BE2C (cell line): ENCODE results near the gene CD8B.

Experiments used
- DNase-seq: peaks from one replicate; pipeline ENCODE4 v3.0.0-alpha.2; 2020
- H3K27me3 ChIP-seq: fragments of 250-450 bp; sonication (Bioruptor Pico); 2 replicates; pipeline ENCODE4 v1.5.1; 2020; ENCODE audit warnings: mild to moderate bottlenecking
- H3K36me3 ChIP-seq: fragments of 250-450 bp; sonication (Bioruptor Pico); 2 replicates; pipeline ENCODE4 v1.5.1; 2020; ENCODE audit warnings: mild to moderate bottlenecking
- H3K4me1 ChIP-seq: fragments of 250-450 bp; sonication (Bioruptor Pico); 2 replicates; pipeline ENCODE4 v1.5.1; 2020
- H3K4me3 ChIP-seq: 2 replicates; pipeline ENCODE4 v1.5.1; 2011; ENCODE audit warnings: low read depth, low read length
- H3K9me3 ChIP-seq: fragments of 250-450 bp; sonication (Bioruptor Pico); 2 replicates; pipeline ENCODE4 v1.5.1; 2020
- TF ChIP-seq, protein P1 (sequence below): IDR thresholded peaks from 2 replicates; pipeline ENCODE4 v1.5.1; 2012; ENCODE audit warnings: mild to moderate bottlenecking, low read depth, low read length

The CD8B gene

DNA sequence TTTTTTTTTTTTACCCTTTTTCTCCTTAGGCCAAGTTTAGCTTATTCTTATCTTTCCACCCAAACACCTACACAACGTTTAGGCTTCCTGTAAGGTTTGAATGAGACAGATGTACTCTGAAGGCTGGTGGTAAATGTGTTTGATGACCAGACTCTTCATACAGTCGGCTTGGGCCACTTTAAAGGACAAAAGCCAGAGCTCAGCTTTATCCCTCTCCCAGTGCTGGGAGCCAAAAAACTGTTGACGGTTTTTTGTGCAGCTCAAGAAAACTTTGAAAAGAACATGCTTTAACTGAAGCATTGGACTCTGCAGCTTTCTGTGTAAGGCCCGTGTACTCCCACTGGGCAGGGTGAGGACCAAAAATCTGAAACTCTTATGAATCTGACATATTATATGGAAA is 86.3 kb downstream of the CD8B start:
- DNase-seq, result no peak
- TF ChIP-seq, protein P1, sequence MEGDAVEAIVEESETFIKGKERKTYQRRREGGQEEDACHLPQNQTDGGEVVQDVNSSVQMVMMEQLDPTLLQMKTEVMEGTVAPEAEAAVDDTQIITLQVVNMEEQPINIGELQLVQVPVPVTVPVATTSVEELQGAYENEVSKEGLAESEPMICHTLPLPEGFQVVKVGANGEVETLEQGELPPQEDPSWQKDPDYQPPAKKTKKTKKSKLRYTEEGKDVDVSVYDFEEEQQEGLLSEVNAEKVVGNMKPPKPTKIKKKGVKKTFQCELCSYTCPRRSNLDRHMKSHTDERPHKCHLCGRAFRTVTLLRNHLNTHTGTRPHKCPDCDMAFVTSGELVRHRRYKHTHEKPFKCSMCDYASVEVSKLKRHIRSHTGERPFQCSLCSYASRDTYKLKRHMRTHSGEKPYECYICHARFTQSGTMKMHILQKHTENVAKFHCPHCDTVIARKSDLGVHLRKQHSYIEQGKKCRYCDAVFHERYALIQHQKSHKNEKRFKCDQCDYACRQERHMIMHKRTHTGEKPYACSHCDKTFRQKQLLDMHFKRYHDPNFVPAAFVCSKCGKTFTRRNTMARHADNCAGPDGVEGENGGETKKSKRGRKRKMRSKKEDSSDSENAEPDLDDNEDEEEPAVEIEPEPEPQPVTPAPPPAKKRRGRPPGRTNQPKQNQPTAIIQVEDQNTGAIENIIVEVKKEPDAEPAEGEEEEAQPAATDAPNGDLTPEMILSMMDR, result no peak
- Histone ChIP-seq H3K27me3 (no peaks in the 10 kb centered on the region), H3K4me3 (no peak overlapping the region), H3K4me1 (no peaks in the 10 kb centered on the region), H3K9me3 (no peaks in the 10 kb centered on the region), H3K36me3 (no peaks in the 10 kb centered on the region)

DNA sequence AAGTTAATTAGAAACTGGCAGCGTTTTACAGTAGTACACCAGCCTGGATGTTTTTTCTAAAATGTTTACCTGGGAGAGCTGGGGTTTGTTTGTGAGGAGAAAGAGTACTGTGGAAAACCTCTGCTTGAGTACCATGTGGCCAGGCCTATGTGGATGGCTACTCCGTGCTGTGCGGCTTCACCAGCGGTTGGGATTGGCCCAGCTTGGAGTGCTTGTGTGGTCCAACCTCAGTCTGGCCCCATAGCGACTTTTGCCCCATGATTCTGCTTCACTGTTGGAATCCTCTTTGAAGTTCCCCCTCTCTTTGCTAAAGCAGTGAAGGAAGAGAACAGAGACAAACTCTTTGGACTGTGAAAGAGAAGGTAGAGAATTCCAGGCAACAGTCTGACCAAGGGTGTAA is 86.8 kb downstream of the CD8B start:
- Histone ChIP-seq H3K36me3 (no peaks in the 10 kb centered on the region), H3K4me1 (no peaks in the 10 kb centered on the region), H3K27me3 (no peaks in the 10 kb centered on the region), H3K4me3 (no peak overlapping the region), H3K9me3 (no peaks in the 10 kb centered on the region)
- no peak for DNase-seq
- TF ChIP-seq, protein P1, result no peak

DNA sequence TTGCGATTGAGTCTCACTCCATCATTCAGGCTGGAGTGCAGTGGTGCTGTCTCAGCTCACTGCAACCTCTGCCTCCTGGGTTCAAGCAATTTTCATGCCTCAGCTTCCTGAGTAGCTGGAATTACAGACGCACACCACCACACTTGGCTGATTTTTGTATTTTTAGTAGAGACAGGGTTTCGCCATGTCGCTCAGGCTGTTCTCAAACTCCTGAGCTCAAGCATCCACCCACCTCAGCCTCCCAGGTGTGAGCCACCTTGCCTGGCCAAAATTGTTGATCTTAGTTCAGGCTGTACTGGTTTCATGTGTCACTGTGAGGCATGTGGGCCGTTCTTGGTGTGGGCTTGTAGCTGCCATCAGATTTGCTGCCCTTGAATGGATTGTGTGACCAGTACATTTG is 89.1 kb downstream of the CD8B start:
- H3K36me3 ChIP-seq, result no peaks in the 10 kb centered on the region
- H3K9me3 ChIP-seq, result no peaks in the 10 kb centered on the region
- H3K27me3 ChIP-seq, result no peaks in the 10 kb centered on the region
- TF ChIP-seq, protein P1, result no peak
- H3K4me1 ChIP-seq, result no peaks in the 10 kb centered on the region
- no peak for DNase-seq
- no peak overlapping the region for H3K4me3 ChIP-seq

DNA sequence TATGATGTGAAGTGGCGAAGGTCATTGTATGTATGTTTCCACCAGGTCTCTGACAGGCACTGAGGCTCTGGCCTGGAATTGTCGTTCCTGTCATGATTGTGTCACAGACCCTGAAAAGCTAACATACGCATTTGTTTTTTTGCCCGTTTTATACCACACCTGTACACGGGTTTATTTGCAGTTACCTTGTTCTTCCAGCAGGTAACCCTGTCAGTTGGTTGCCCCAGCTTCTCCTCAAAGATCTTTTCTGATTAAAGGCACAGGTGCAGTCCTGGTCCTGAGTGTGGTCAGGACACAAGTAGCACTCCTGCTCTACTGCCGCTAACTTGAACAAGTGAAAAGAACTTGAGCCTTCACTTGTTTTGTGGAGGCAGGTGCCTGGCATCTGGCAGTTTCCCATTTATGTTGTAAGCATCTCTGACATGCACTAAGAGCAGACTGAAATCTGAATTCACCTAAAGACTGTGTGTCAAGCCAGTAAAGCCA is 90.8 kb downstream of the CD8B start:
- H3K4me1 ChIP-seq, result no peaks in the 10 kb centered on the region
- H3K27me3 ChIP-seq, result no peaks in the 10 kb centered on the region
- peaks cover 2% of the 10 kb centered on the region; the same call in 1 of the 2 replicates for H3K36me3 ChIP-seq
- H3K9me3 ChIP-seq, result no peaks in the 10 kb centered on the region
- no peak overlapping the region for H3K4me3 ChIP-seq
- DNase-seq, result no peak
- TF ChIP-seq, protein P1, result no peak

DNA sequence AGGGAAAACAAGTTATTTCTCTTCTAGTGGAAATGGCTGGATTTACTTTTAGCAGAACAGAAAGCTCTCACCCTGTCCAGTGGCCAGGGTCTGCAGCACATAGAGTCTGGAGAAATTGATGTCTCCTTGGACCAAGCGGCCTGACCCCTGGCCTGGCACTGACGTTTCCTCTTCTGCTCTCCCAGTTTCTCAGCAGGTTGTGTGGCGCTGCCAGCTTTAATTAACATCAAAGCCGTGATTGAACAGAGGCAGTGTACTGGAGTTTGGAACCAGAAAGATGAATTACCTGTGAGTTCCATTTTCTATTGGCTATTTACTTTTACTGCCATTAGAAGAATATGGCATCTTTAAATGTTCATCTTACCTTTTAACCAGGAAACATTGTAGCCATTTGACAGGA is 91.8 kb downstream of the CD8B start:
- Histone ChIP-seq H3K9me3 (no peaks in the 10 kb centered on the region), H3K4me3 (no peak overlapping the region), H3K27me3 (no peaks in the 10 kb centered on the region), H3K36me3 (peaks cover 3% of the 10 kb centered on the region; the same call in 1 of the 2 replicates), H3K4me1 (no peaks in the 10 kb centered on the region)
- TF ChIP-seq, protein P1, result no peak
- DNase-seq, result no peak

DNA sequence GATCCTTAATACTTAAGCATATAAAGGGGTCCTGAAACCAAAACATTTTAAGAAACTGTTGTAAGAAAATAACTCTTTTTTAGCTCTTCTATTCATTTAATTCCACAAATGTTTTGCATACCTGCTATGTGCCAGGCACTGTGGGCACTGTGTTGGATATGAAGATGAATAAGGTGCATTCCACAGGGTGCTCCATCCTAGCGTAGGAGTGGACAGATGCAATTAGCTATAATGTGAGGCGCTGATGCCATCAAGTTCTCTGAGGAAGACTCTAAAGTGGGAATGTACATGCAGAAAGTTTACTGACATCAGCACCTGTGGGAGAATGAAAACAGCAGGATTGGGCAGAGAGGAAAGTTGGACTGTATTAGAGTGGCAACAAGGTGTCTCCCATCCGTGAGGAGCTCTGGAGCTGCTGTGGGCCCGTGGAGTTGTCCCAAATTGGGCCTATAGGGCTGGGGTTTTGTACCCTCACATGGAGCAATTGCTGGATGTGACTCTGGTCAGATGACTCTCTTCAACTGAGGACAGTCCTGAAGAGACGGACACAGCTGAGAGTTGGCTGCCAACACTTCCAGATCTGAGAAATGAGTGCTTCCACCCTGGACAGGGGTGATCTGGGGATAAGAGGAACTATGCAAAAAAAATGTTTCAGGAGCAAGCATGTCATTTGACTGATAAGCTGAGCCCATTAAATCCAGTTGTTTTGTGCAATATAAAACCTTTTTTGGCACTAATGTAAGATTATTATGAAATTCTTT is 93.3 kb downstream of the CD8B start:
- Histone ChIP-seq H3K9me3 (no peaks in the 10 kb centered on the region), H3K4me1 (no peaks in the 10 kb centered on the region), H3K27me3 (no peaks in the 10 kb centered on the region), H3K36me3 (peaks cover 3% of the 10 kb centered on the region; the same call in 1 of the 2 replicates), H3K4me3 (no peak overlapping the region)
- TF ChIP-seq, protein P1, result no peak
- no peak for DNase-seq
